K562 (cell line): ENCODE data around the gene TMEM217. TPM values are rescaled to one million over a fixed set of nuclear protein-coding genes. Genes with fewer than 3 reads are reported as not detected.

ENCODE experiments used
- BCL6 ChIP-seq: fragments of 250-450 bp; sonication (Bioruptor Pico); IDR thresholded peaks from 2 replicates; pipeline ENCODE4 v1.4.0; 2020
- KLF1 ChIP-seq: fragments of 450-650 bp; IDR thresholded peaks from 2 replicates; pipeline ENCODE4 v1.6.1; 2016; ENCODE audit warnings: missing genetic modification characterization, missing compliant biosample characterization
- PHTF2 ChIP-seq: fragments of 250-450 bp; sonication (Bioruptor Pico); IDR thresholded peaks from 2 replicates; pipeline ENCODE4 v1.5.0; 2021; ENCODE audit warnings: mild to moderate bottlenecking
- SETDB1 ChIP-seq: IDR thresholded peaks from one replicate; pipeline ENCODE4 v1.6.1; 2012; ENCODE audit warnings: low read length, control low read depth, inconsistent platforms
- THRAP3 ChIP-seq: fragments of 450-650 bp; IDR thresholded peaks from 2 replicates; pipeline ENCODE4 v1.6.1; 2016; ENCODE audit warnings: mild to moderate bottlenecking, inconsistent platforms, borderline replicate concordance
- ZNF146 ChIP-seq: IDR thresholded peaks from one replicate; pipeline ENCODE4 v1.6.1; 2018; ENCODE audit warnings: missing compliant biosample characterization; ENCODE audit not compliant: unreplicated experiment
- ZNF764 ChIP-seq: fragments of 250-450 bp; sonication (Bioruptor Pico); IDR thresholded peaks from 2 replicates; pipeline ENCODE4 v1.4.0; 2020; ENCODE audit warnings: low read depth, mild to moderate bottlenecking, moderate library complexity
- polyA plus RNA-seq, 8 experiments: library from polyadenylated mRNA; depleted of rRNA in 4 of 8; stranded (reverse) in 5 of 8; unstranded in 3 of 8; fragments of >200 nt; fragmentation: Nextera tagmentation in 2 of 8; fragmentation: Illumina TruSeq in 1 of 8; extraction: Ambion mirVana in 2 of 8; extraction: Trizol in 1 of 8; gene quantifications; 2 replicates each; pipeline versions ENCODE4 v1.2.1 to v1.2.3, GENCODE V29; 2011 to 2014; ENCODE audit warnings: inconsistent platforms in 1 of 8, missing spikeins in 1 of 8
- total RNA-seq, 7 experiments: library from RNA; depleted of rRNA in 6 of 7; stranded (reverse); fragments of >200 nt in 6 of 7; fragmentation: Illumina TruSeq in 2 of 7; extraction: Trizol in 2 of 7; gene quantifications; 2 replicates each; pipeline versions ENCODE4 v1.2.1 to v1.2.3, GENCODE V29; 2011 to 2021; ENCODE audit warnings: low replicate concordance in 1 of 7
- TF ChIP-seq, protein P1 (sequence below): sonication (generic); formaldehyde crosslinking; IDR thresholded peaks from 2 replicates; pipeline ENCODE4 v1.8.0; 2022; ENCODE audit warnings: mild to moderate bottlenecking, missing genetic modification reagents
- TF ChIP-seq, protein P2 (sequence below): fragments of 250-450 bp; sonication (Bioruptor Pico); IDR thresholded peaks from 2 replicates; pipeline ENCODE4 v1.5.1; 2021; ENCODE audit warnings: mild to moderate bottlenecking
- TF ChIP-seq, protein P3 (sequence below): fragments of 450-650 bp; formaldehyde crosslinking; IDR thresholded peaks from 2 replicates; pipeline ENCODE4 v1.4.0; 2022; ENCODE audit warnings: mild to moderate bottlenecking, moderate library complexity
- TF ChIP-seq, protein P4 (sequence below): fragments of 250-450 bp; sonication (Bioruptor Pico); IDR thresholded peaks from 2 replicates; pipeline ENCODE4 v1.4.0; 2020
- TF ChIP-seq, protein P5 (sequence below): fragments of 150-350 bp; IDR thresholded peaks from 2 replicates; pipeline ENCODE4 v1.6.1; 2014; ENCODE audit warnings: low read depth, mild to moderate bottlenecking, low read length, borderline replicate concordance

TMEM217 gene
- total and polyA plus RNA-seq, 9 of the 15 experiments (the other 6 are each of a cell fraction or from before 2014, with no cell fraction given): 1.3 to 8.0 (median 1.9) TPM

DNA sequence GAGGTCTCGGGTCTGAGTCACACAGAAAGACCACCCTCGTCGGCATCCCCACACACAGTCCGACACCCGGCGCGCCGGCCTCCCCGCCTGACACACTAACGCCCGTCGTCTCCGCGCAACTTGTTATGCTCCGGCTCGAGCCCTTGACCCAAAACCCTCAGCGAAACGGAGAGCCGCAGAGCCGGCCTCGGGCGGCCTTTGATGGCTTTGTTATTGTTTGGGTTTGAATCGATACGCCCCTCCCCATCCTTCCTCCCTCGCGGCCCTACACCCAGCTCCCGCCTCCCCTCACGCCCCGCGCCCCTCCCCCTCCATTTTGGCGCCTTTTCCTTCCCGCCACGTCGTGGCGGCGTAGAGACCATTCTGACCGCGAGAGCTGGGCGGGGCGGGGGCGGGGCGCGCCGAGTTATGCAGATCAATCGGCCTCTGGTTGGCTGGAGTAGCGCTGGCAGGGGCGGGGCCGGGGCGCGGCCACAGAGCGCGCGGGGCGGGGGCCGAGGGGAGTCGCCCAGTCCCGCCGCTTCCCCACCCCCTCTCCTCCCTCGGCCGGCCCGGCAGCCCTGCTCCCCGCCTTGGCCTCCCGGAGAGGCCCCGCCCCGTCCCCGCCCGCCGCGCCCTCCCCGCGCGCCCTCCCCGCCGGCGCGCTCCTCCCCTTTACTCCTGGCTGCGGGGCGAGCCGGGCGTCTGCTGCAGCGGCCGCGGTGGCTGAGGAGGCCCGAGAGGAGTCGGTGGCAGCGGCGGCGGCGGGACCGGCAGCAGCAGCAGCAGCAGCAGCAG, 88.3 kb downstream of the TMEM217 start, which contains the start of gene PIM1 (continued):
- TF ChIP-seq, protein P1, sequence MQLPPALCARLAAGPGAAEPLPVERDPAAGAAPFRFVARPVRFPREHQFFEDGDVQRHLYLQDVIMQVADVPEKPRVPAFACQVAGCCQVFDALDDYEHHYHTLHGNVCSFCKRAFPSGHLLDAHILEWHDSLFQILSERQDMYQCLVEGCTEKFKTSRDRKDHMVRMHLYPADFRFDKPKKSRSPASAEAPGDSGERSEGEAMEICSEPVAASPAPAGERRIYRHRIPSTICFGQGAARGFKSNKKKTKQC: peak; percentile 83; the same call in 1 of the 2 replicates
- TF ChIP-seq, protein P2, sequence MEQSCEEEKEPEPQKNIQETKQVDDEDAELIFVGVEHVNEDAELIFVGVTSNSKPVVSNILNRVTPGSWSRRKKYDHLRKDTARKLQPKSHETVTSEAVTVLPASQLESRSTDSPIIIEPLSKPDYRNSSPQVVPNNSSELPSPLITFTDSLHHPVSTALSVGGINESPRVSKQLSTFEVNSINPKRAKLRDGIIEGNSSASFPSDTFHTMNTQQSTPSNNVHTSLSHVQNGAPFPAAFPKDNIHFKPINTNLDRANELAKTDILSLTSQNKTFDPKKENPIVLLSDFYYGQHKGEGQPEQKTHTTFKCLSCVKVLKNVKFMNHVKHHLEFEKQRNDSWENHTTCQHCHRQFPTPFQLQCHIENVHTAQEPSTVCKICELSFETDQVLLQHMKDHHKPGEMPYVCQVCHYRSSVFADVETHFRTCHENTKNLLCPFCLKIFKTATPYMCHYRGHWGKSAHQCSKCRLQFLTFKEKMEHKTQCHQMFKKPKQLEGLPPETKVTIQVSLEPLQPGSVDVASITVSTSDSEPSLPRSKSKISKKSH (CRISPR knock-in tag): no peak
- TF ChIP-seq, protein P3, sequence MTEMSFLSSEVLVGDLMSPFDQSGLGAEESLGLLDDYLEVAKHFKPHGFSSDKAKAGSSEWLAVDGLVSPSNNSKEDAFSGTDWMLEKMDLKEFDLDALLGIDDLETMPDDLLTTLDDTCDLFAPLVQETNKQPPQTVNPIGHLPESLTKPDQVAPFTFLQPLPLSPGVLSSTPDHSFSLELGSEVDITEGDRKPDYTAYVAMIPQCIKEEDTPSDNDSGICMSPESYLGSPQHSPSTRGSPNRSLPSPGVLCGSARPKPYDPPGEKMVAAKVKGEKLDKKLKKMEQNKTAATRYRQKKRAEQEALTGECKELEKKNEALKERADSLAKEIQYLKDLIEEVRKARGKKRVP: no peak
- TF ChIP-seq, protein P4, sequence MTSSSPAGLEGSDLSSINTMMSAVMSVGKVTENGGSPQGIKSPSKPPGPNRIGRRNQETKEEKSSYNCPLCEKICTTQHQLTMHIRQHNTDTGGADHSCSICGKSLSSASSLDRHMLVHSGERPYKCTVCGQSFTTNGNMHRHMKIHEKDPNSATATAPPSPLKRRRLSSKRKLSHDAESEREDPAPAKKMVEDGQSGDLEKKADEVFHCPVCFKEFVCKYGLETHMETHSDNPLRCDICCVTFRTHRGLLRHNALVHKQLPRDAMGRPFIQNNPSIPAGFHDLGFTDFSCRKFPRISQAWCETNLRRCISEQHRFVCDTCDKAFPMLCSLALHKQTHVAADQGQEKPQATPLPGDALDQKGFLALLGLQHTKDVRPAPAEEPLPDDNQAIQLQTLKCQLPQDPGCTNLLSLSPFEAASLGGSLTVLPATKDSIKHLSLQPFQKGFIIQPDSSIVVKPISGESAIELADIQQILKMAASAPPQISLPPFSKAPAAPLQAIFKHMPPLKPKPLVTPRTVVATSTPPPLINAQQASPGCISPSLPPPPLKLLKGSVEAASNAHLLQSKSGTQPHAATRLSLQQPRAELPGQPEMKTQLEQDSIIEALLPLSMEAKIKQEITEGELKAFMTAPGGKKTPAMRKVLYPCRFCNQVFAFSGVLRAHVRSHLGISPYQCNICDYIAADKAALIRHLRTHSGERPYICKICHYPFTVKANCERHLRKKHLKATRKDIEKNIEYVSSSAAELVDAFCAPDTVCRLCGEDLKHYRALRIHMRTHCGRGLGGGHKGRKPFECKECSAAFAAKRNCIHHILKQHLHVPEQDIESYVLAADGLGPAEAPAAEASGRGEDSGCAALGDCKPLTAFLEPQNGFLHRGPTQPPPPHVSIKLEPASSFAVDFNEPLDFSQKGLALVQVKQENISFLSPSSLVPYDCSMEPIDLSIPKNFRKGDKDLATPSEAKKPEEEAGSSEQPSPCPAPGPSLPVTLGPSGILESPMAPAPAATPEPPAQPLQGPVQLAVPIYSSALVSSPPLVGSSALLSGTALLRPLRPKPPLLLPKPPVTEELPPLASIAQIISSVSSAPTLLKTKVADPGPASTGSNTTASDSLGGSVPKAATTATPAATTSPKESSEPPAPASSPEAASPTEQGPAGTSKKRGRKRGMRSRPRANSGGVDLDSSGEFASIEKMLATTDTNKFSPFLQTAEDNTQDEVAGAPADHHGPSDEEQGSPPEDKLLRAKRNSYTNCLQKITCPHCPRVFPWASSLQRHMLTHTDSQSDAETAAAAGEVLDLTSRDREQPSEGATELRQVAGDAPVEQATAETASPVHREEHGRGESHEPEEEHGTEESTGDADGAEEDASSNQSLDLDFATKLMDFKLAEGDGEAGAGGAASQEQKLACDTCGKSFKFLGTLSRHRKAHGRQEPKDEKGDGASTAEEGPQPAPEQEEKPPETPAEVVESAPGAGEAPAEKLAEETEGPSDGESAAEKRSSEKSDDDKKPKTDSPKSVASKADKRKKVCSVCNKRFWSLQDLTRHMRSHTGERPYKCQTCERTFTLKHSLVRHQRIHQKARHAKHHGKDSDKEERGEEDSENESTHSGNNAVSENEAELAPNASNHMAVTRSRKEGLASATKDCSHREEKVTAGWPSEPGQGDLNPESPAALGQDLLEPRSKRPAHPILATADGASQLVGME: no peak
- no peak for TF ChIP-seq THRAP3
- TF ChIP-seq ZNF764: no peak
- no peak for TF ChIP-seq SETDB1
- TF ChIP-seq ZNF146 (CRISPR knock-in tag): peak; percentile 4
- TF ChIP-seq KLF1 (tag): no peak
- TF ChIP-seq PHTF2 (CRISPR knock-in tag): no peak; the same call in 1 of the 2 replicates
- TF ChIP-seq, protein P5, sequence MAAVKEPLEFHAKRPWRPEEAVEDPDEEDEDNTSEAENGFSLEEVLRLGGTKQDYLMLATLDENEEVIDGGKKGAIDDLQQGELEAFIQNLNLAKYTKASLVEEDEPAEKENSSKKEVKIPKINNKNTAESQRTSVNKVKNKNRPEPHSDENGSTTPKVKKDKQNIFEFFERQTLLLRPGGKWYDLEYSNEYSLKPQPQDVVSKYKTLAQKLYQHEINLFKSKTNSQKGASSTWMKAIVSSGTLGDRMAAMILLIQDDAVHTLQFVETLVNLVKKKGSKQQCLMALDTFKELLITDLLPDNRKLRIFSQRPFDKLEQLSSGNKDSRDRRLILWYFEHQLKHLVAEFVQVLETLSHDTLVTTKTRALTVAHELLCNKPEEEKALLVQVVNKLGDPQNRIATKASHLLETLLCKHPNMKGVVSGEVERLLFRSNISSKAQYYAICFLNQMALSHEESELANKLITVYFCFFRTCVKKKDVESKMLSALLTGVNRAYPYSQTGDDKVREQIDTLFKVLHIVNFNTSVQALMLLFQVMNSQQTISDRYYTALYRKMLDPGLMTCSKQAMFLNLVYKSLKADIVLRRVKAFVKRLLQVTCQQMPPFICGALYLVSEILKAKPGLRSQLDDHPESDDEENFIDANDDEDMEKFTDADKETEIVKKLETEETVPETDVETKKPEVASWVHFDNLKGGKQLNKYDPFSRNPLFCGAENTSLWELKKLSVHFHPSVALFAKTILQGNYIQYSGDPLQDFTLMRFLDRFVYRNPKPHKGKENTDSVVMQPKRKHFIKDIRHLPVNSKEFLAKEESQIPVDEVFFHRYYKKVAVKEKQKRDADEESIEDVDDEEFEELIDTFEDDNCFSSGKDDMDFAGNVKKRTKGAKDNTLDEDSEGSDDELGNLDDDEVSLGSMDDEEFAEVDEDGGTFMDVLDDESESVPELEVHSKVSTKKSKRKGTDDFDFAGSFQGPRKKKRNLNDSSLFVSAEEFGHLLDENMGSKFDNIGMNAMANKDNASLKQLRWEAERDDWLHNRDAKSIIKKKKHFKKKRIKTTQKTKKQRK: no peak
- TF ChIP-seq BCL6 (CRISPR knock-in tag): no peak
